ENCODE data around the gene PDE3A.
"Not testable (repeated sequence)": the region's sequence is repeated elsewhere in the genome, so short reads cannot be mapped to it uniquely, and the experiment has no call there.

The PDE3A gene

DNA sequence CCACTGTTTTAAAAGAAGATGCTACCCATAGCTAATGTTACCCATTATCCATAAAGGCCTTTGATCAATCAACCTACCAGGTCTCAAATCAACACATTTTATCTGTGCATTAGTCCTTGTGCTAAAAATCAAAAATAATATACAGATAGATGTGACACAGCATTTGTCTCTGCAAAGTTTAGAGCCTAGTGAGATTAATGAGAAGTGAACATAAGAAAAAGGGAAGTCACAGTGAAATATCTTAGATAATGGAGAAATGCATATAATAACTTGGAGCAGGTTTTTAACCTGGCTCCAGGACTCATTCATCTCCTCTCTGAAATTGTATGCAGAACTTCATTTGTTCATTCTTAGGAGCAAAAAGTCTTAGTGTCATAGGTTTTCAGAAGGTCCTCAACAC, 7.2 kb downstream of the PDE3A start:
- no peak for DNase-seq

- no peak for DNase-seq
Measured at GRCh38 chr12:20376984-20377383, 8.6 kb downstream of the PDE3A start.

DNA sequence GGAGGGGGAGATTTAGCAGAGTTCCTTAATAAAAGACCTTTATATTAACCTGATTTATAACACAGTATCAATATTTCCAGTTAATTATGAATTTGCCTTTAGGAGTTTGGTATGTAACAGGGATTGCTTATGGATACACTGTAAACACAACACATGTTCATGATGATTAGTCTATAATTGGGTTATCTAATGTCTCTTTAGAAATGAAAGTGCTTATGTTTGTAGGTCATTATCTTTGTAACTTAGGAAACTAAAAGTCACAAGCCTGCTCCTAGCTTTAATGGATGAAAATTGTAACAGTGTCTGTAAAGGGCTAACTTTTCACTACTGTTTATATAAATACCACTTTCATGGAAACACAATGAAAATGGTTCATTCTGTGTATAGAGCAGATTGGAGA, 9.4 kb downstream of the PDE3A start:
- no peak for DNase-seq

DNA sequence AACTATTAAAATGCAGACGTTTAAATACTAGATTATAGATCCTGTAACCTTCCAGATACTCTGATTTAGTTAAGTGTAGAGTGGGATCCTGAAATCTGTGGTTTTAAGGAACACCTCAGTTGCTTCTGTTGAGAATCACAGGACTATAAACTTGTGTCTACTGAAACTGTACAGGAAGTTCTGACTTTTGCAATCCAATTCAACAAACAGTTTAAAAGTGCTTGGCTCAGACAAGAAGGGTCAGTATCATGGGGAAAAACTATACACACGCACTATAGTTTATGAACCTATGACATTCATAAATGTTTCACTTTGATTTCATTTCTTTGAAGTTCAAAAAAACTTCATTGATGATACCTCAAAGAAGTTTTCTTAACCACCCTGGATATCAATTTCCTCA, 13.8 kb downstream of the PDE3A start:
- DNase-seq: no peak

GRCh38 chr12:20383612-20384011, 15.3 kb downstream of the PDE3A start:
- DNase-seq: no peak

- DNase-seq: not testable (repeated sequence)
Measured at GRCh38 chr12:20384836-20385235, 16.5 kb downstream of the PDE3A start.

DNA sequence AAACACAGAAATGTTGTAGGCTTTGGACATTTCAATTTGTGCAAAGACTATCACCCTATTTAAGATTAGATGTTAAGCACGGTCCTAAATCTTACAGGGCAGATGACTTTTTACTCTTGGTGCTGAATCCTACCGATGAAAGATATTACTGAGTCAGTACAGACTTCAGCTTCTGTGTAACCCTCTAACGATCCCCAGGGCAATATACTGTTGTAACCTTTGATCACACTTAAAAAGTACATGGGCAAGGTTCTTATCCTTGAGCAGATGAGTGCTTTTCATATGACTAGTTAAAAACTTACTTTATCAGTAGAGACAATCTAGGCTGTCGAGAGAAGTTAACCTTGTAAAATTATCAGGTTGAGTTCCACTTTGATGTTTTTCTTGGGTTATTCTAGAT, 22.5 kb downstream of the PDE3A start:
- no peak for DNase-seq

DNA sequence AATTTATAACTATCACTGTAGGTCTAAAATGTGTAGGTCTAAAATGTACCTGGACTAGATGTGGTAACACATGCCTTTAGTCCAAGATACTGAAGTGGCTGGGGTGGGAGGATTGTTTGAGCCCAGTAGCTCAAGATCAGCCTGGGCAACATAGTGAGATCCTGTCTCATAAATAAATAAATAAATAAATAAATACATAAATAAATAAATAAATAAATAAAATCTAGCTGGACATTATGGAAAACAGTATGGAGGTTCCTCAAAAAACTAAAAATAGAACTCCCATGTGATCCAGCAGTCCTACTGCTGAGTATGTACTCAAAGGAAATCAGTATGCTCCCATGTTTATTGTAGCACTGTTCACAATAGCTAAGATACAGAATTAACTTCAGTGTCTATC, 24.0 kb downstream of the PDE3A start:
- no peak for DNase-seq

GRCh38 chr12:20393707-20394106, 25.4 kb downstream of the PDE3A start:
- no peak for DNase-seq

GRCh38 chr12:20395791-20396550, 27.6 kb downstream of the PDE3A start:
- DNase-seq: no peak

DNA sequence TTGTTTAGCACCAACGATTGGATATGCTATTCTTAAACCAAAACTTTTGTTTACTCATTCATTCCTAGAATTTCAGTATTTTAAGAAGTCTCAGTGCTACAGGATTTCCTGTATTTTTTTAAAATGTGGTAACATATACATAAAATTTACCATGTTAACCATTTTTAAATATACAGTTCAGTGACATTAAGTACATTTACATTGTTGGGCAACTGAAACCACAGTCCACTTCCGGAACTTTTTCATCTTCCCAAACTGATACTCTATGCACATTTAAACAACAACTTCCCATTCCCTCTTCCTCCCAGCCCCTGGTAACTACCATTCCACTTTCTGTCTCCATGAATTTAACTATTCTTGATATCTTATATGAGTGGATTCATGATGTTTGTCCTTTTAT, 30.3 kb downstream of the PDE3A start:
- DNase-seq: no peak

DNA sequence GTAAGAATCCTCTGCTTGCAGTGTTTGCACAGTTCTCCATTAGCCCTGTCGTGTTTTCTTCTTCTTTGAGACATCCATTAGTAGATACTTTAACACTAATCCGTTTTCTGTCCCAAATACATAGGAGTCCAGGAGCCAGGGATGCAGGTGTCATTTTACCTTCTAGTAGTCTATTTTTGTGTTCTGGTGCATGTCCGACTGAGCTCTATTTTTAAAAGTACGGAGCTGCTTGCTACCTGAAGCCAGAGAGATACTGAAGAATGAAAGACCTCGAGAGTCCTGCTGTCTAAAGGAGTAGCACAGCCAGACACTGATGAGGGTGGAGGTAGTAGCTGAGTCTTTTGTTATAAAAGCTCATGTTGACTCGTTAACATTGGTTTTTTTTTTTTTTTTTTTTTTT, 31.7 kb downstream of the PDE3A start:
- DNase-seq: no peak

DNA sequence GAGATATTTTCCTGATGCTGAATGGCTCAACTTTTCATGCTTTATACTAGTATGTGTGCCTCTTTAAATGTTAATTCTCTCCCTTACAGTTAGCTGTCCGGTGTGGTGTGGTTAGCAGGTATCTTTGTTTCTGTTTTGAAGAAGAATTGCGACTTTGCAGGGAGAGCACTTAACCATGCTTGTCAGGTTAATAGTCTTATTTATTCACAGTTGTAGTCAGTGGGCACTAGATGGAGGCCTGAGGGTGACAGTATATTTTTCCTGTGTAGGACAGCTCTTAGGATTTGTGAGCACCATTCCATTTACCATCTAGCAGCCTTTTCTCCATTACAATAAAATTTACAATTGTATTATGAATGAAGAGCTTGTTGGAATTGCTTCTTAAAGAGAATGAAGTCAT, 34.9 kb downstream of the PDE3A start:
- no peak for DNase-seq

DNA sequence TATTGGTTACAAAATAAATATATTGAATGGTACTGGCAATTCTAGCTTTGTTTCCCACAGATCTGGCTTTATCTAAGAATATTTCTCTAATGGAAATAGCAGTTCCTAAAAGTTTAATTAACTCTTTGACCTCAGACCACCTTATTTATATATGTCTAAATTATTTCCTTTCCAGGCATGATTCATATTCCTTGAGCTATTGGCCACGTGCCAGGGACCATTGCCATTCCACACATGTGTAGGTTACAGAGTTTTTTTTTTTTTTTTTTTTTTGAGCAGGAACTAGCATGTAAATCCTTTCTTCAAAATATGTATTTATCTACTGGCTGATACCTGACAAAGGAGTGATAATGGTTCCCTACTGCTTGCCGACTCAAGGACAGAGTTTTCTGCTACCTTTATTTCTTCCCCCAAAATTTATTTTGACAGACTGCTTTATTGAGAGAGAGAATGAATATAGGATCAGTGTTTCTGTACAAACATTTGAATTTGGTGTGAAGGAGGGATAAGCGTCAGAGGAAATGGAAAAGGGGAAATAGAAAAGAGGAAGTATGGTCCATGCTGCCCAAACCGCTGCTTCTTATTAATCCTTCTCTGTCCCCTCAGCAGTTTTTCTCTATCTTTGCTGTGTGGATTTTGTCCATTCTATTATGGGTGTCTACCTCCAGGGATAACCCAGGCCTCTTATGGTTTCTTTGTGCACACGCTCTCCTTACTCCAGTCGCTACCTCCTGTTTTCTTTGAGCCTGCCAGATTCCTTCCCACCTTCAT, 36.4 kb downstream of the PDE3A start:
- no peak for DNase-seq

DNA sequence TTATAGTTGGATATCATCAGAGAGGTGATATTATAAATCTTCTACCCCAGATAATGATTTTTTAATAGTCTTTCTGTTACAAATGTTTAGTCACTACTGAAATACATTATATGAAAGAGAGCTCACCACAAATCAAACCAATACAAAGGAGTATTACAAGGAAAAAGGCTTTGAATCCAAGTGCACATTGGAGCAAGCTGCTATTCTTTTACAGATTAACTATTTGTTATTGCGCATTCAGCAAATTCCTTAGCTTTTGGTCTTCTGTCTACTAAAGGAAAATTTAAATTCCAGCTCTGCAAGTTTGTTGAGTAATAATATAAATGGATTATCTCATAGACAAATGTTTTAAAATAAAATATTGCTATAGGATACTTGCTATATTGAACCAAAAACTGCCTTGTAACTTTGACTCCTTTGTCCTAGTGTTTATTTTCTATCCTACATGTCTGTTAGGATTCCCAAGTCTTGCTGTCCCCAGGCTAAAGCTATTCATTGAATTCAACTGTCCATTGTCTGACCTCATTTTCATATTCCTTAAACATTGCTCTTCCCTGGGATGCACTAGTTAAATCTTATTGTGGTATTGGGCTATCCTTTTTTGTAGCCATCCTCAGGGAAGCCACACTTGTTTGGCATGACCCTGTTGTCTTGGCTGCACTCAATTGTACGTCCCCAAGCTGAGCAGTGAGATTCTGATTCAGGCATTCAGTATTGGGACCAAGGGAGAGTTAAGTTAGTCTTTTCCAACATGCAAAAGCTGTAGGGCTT, 41.5 kb downstream of the PDE3A start:
- DNase-seq: no peak

DNA sequence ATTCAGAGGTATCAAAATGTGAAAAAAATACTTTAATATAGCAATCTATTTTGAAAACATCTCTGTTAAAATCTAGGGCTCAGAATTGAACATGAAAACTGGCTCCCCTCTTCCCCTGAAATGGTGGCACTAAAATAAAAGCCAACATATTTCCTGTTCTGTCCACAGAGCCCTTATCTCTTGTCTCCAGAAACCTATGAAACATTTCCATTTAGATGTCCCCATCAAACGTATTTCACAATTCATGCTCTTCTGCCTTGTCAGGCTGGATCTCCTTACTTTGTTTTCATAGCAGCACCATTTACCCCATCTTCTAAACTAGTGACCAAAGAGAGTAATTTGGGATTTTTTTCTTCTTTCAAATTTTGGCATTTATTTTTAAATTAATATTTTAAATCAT, 42.4 kb downstream of the PDE3A start:
- DNase-seq: no peak

GRCh38 chr12:20411345-20411744, 43.0 kb downstream of the PDE3A start:
- no peak for DNase-seq

DNA sequence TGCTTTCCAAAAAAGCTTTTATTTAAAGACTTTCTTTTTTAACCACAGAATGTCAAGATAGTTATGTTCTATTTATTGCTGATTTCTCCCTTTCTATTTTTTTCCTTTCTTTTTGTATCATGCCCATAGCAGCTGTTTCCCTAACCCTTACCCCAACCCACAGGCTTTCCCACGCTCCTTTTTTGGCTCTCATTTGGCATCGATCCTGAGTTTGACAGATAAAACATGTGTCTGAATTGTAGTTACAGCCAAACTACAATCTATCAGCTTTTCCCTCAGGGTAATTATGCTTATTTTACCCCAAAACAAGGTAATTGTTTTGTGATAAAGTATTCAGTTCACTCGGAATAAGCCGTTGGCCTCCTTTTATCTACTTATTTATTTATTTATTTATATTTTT, 46.7 kb downstream of the PDE3A start:
- no peak for DNase-seq

- no peak for DNase-seq
Measured at GRCh38 chr12:20415641-20416040, 47.3 kb downstream of the PDE3A start.

GRCh38 chr12:20420557-20420956, 52.2 kb downstream of the PDE3A start:
- no peak for DNase-seq

GRCh38 chr12:20421421-20421820, 53.1 kb downstream of the PDE3A start:
- DNase-seq: peak; percentile 92

DNA sequence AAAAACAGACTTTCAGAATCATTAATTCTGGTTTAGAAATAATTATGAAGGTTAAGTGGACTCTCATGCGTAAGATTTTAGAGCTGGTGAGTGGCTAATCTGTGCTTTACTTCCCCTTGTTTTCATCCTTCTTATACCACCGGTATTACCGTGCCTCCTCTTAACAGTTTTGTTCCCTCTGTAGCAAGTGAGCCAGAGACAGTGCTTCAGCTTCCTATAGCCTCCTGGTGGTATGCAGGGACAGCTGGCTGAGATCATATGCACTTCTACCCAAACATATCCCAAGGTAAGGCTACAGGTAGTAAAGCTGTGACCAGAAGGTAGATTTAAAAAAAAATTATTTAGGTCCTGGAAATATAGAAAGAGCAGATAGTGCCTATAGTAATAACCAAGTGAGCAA, 55.2 kb downstream of the PDE3A start:
- DNase-seq: peak; percentile 71

DNA sequence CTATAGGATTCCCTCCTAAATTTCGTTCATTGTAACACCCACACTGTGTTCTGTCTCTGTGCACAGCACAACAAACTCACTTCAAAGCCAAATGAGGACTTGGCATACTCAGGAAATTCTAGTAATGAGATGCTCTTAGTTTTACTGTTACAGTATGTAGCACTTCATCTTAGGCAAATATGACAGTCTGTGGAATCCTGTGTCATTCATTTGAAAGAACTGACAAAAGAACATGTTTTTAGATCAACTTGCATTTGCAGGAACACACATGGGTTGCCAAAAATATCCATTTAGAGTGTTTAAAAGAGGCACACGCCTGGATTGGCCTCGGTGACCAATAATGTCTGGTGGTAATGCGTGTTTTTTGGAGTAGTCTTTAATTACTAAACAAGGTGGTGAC, 56.5 kb downstream of the PDE3A start:
- no peak for DNase-seq

DNA sequence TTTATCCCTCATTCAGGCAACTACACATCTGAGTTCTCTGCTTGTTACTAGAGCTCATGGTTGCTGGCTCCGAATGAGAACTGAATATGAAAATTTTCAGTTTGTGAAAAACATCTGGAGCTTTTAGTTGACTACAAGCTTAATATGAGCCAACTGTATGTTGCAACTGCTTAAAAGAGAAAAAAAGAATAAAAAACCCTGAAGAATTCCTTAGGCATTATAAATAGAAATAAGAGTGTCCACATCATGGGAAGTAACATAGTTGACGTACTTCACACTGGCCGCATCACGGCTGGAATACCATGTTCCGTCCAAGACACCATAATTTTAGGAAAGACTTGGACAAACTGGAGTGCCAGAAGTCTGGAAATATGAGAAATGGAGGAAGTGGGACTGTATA, 57.9 kb downstream of the PDE3A start:
- DNase-seq: no peak

Measured in islet precursor cell (in vitro differentiated cells).